Ishikawa (cell line): ENCODE data around the gene MAP4K4.

Source experiments
- CEBPB ChIP-seq: IDR thresholded peaks from 2 replicates; pipeline ENCODE4 v1.6.1; 2012
- CREB1 ChIP-seq: IDR thresholded peaks from 2 replicates; pipeline ENCODE4 v1.6.1; 2012; ENCODE audit warnings: low read depth
- EGR1 ChIP-seq: IDR thresholded peaks from 2 replicates; pipeline ENCODE4 v1.6.1; 2012
- EP300 ChIP-seq: IDR thresholded peaks from 2 replicates; pipeline ENCODE4 v1.6.1; 2012; ENCODE audit warnings: borderline replicate concordance
- FOXM1 ChIP-seq: IDR thresholded peaks from 2 replicates; pipeline ENCODE4 v1.6.1; 2012; ENCODE audit warnings: low read depth, borderline replicate concordance
- NFIC ChIP-seq: IDR thresholded peaks from 2 replicates; pipeline ENCODE4 v1.6.1; 2012
- RAD21 ChIP-seq: IDR thresholded peaks from 2 replicates; pipeline ENCODE4 v1.6.1; 2012; ENCODE audit warnings: low read depth
- TAF1 ChIP-seq: IDR thresholded peaks from 2 replicates; pipeline ENCODE4 v1.6.1; 2012; ENCODE audit warnings: low read depth, mild to moderate bottlenecking
- TCF12 ChIP-seq: IDR thresholded peaks from 2 replicates; pipeline ENCODE4 v1.6.1; 2012; ENCODE audit warnings: low read depth
- TEAD4 ChIP-seq: IDR thresholded peaks from 2 replicates; pipeline ENCODE4 v1.6.1; 2012
- YY1 ChIP-seq: IDR thresholded peaks from 2 replicates; pipeline ENCODE4 v1.6.1; 2012; ENCODE audit warnings: low read depth
- ZBTB7A ChIP-seq: IDR thresholded peaks from 2 replicates; pipeline ENCODE4 v1.6.1; 2012; ENCODE audit warnings: low read depth
- TF ChIP-seq, protein P1 (sequence below): IDR thresholded peaks from 2 replicates; pipeline ENCODE4 v1.6.1; 2012
- TF ChIP-seq, protein P2 (sequence below): IDR thresholded peaks from 2 replicates; pipeline ENCODE4 v1.6.1; 2012
- TF ChIP-seq, protein P3 (sequence below): IDR thresholded peaks from 2 replicates; pipeline ENCODE4 v1.6.1; 2012; ENCODE audit warnings: low read depth, mild to moderate bottlenecking

The MAP4K4 gene

DNA sequence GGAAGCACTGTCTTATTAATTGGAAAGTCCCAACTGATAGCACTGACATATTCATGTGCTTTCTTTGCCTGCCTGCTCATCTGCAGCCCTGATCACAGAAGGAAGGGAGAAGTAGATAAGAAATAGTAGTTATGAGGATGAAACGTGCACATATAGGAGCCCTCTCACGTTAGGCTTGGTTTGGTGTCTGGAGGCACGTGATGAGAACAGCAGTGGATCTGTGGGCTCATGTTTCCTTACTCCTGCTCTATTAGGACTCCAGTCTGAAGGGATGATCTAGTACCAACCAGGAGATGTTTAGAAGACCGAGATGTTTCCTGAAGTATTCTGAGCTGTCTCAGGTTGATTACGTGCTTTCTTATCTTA lies 84.9 kb downstream of the MAP4K4 start:
- TF ChIP-seq FOXM1 (no peak), TCF12 (no peak), EP300 (no peak)
- TF ChIP-seq, protein P1, sequence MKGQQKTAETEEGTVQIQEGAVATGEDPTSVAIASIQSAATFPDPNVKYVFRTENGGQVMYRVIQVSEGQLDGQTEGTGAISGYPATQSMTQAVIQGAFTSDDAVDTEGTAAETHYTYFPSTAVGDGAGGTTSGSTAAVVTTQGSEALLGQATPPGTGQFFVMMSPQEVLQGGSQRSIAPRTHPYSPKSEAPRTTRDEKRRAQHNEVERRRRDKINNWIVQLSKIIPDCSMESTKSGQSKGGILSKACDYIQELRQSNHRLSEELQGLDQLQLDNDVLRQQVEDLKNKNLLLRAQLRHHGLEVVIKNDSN: no peak

DNA sequence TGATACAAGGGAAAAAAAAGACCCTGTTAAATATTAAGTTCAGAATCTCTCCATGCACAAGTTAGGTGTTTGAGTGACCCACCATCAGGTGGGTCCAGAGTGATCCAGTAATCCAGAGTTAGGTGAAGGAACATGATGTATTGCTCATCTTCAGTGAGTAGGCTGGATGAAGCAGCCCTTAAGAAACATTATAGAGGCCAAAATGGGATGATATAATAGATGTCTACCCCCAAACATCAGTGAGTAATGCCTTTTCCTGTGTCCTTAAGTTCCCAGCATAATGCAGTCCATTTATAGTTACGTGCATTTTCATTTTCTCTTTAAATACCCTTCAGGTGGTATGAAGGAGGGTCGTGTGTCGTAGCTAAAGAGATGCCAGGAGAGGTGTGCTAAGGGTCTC lies 89.6 kb downstream of the MAP4K4 start:
- TF ChIP-seq, protein P2, sequence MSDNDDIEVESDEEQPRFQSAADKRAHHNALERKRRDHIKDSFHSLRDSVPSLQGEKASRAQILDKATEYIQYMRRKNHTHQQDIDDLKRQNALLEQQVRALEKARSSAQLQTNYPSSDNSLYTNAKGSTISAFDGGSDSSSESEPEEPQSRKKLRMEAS: no peak
- TF ChIP-seq FOXM1 (no peak), EP300 (no peak), ZBTB7A (no peak), CREB1 (no peak), EGR1 (no peak), RAD21 (no peak), TEAD4 (no peak)
- TF ChIP-seq, protein P3, sequence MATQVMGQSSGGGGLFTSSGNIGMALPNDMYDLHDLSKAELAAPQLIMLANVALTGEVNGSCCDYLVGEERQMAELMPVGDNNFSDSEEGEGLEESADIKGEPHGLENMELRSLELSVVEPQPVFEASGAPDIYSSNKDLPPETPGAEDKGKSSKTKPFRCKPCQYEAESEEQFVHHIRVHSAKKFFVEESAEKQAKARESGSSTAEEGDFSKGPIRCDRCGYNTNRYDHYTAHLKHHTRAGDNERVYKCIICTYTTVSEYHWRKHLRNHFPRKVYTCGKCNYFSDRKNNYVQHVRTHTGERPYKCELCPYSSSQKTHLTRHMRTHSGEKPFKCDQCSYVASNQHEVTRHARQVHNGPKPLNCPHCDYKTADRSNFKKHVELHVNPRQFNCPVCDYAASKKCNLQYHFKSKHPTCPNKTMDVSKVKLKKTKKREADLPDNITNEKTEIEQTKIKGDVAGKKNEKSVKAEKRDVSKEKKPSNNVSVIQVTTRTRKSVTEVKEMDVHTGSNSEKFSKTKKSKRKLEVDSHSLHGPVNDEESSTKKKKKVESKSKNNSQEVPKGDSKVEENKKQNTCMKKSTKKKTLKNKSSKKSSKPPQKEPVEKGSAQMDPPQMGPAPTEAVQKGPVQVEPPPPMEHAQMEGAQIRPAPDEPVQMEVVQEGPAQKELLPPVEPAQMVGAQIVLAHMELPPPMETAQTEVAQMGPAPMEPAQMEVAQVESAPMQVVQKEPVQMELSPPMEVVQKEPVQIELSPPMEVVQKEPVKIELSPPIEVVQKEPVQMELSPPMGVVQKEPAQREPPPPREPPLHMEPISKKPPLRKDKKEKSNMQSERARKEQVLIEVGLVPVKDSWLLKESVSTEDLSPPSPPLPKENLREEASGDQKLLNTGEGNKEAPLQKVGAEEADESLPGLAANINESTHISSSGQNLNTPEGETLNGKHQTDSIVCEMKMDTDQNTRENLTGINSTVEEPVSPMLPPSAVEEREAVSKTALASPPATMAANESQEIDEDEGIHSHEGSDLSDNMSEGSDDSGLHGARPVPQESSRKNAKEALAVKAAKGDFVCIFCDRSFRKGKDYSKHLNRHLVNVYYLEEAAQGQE: no peak

DNA sequence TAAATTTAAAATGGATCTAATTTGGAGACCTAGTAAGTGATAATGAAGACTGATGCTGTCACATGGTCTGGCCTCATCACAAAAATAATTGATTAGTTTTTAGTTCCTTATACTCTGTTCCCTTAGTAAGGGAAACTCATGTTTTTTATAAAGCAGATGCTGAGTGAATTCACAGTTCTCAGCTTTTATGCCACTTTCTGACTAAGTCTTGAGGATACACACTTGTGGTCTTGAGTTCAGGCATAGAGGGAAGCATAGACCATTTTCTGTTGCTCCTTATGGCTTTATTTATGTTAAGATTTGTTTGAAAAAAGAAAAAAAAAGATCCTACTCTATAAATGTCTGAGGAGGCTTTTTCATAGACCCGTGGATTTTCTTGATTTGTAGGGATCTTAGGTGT lies 91.1 kb downstream of the MAP4K4 start:
- TF ChIP-seq CREB1 (no peak), RAD21 (no peak), FOXM1 (no peak), ZBTB7A (no peak), YY1 (no peak), CEBPB (no peak), NFIC (no peak), TEAD4 (no peak), EGR1 (no peak), TAF1 (no peak), EP300 (no peak), TCF12 (no peak)
- TF ChIP-seq, protein P1: no peak
- TF ChIP-seq, protein P2: no peak
- TF ChIP-seq, protein P3: no peak

DNA sequence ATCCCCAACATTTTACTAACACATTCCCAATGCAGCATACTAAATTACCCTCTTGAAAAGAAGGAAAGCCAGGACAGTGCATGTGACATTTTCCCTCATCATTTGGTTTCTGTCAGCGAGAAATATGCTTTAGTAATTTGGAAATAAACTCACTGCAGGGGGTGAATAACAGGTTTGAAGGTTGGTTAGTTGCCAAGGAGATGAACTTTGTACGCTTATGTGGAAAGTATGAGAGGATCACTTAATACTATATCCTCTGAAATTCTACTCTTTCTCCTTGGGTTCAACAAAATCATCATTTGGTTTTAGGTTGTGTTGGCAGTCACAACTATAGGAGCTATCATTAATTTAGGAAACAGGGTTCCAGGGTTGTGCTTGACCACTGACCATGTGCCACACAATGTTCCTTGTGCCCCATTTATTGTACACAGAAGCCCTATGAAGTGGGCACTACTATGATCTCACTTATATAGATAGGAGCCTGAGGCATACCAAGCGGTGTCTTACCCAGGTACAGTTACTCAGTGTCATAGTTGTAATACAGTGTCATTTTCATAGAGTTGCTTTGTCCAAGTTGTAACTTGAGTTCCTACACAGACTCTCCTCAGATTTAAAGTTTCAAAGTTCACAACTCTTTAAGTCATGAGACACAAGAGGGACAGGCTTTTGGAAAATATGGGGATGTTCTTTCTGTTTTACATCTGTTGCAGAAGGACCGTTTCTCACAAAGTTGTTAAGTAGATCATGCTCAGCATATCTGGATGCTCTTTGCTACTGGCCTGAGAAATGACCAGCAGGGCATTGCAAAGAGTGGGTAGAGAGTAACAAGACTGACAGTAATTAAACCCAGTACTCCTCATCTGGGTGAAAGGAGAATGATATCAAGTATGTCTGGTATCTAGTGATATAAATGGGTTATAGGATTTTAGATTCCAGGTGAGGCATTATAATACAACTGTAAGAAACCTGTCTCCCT lies 91.8 kb downstream of the MAP4K4 start:
- TF ChIP-seq TEAD4 (no peak), ZBTB7A (no peak), EP300 (no peak), EGR1 (no peak)
- TF ChIP-seq, protein P2: no peak
- TF ChIP-seq, protein P3: no peak
